Measurements from ENCODE around the gene FSTL3.

Gene FSTL3

GRCh38 chr19:639253-640160 is 36.7 kb upstream of the FSTL3 start, which contains the start of gene FGF22:
Gene FGF22 (plus strand): TSS chr19:639879. CDS start chr19:639926, 47 bp downstream.
- no peaks in the 10 kb centered on the region for H3K27me3 ChIP-seq (ENCODE audit: control insufficient read depth in 1 of 2, insufficient read depth in 2 of 2, low read length in 2 of 2)
- H3K27ac ChIP-seq (ENCODE audit: low read depth, low read length), result no peak within 1 kb of the TSS
- no peaks in the 10 kb centered on the region for H3K36me3 ChIP-seq (ENCODE audit: insufficient read depth, low read length)
- H3K4me3 ChIP-seq (ENCODE audit: low read depth in 1 of 2, low read length in 2 of 2), result peak within 1 kb of the TSS; percentile 55 to 58
- no peak within 1 kb of the TSS for H3K9ac ChIP-seq (ENCODE audit: low read length)
- H3K9me3 ChIP-seq (ENCODE audit: low read length), result no peaks in the 10 kb centered on the region
- H3K4me1 ChIP-seq (ENCODE audit: insufficient read depth, low read length), result peaks cover 6% of the 10 kb centered on the region

GRCh38 chr19:640161-640558 is 36.0 kb upstream of the FSTL3 start:
- no peaks in the 10 kb centered on the region for H3K36me3 ChIP-seq (ENCODE audit: insufficient read depth, low read length)
- H3K9me3 ChIP-seq (ENCODE audit: low read length), result no peaks in the 10 kb centered on the region
- no peak overlapping the region for H3K4me3 ChIP-seq (ENCODE audit: low read depth in 1 of 2, low read length in 2 of 2)
- no peak overlapping the region for H3K27ac ChIP-seq (ENCODE audit: low read depth, low read length)
- H3K27me3 ChIP-seq (ENCODE audit: control insufficient read depth in 1 of 2, insufficient read depth in 2 of 2, low read length in 2 of 2), result no peaks in the 10 kb centered on the region
- peaks cover 6% of the 10 kb centered on the region for H3K4me1 ChIP-seq (ENCODE audit: insufficient read depth, low read length)
- H3K9ac ChIP-seq (ENCODE audit: low read length), result no peak overlapping the region

- Histone ChIP-seq H3K27me3 (ENCODE audit: control insufficient read depth in 1 of 2, insufficient read depth in 2 of 2, low read length in 2 of 2) (no peaks in the 10 kb centered on the region), H3K4me3 (ENCODE audit: low read depth in 1 of 2, low read length in 2 of 2) (no peak overlapping the region), H3K4me1 (ENCODE audit: insufficient read depth, low read length) (peaks cover 6% of the 10 kb centered on the region), H3K9me3 (ENCODE audit: low read length) (no peaks in the 10 kb centered on the region), H3K27ac (ENCODE audit: low read depth, low read length) (no peak overlapping the region), H3K36me3 (ENCODE audit: insufficient read depth, low read length) (no peaks in the 10 kb centered on the region), H3K9ac (ENCODE audit: low read length) (no peak overlapping the region)
Measured at GRCh38 chr19:640606-641189, 35.5 kb upstream of the FSTL3 start.

- Histone ChIP-seq H3K4me3 (ENCODE audit: low read depth in 1 of 2, low read length in 2 of 2) (no peak overlapping the region), H3K27ac (ENCODE audit: low read depth, low read length) (no peak overlapping the region), H3K4me1 (ENCODE audit: insufficient read depth, low read length) (peaks cover 6% of the 10 kb centered on the region), H3K36me3 (ENCODE audit: insufficient read depth, low read length) (no peaks in the 10 kb centered on the region), H3K27me3 (ENCODE audit: control insufficient read depth in 1 of 2, insufficient read depth in 2 of 2, low read length in 2 of 2) (no peaks in the 10 kb centered on the region), H3K9me3 (ENCODE audit: low read length) (no peaks in the 10 kb centered on the region), H3K9ac (ENCODE audit: low read length) (no peak overlapping the region)
Measured at GRCh38 chr19:641702-642101, 34.5 kb upstream of the FSTL3 start.

- Histone ChIP-seq H3K9me3 (ENCODE audit: low read length) (no peaks in the 10 kb centered on the region), H3K36me3 (ENCODE audit: insufficient read depth, low read length) (no peaks in the 10 kb centered on the region), H3K9ac (ENCODE audit: low read length) (no peak overlapping the region), H3K27me3 (ENCODE audit: control insufficient read depth in 1 of 2, insufficient read depth in 2 of 2, low read length in 2 of 2) (no peaks in the 10 kb centered on the region), H3K4me3 (ENCODE audit: low read depth in 1 of 2, low read length in 2 of 2) (no peak overlapping the region), H3K4me1 (ENCODE audit: insufficient read depth, low read length) (peaks cover 6% of the 10 kb centered on the region), H3K27ac (ENCODE audit: low read depth, low read length) (no peak overlapping the region)
Measured at GRCh38 chr19:642767-643727, 33.1 kb upstream of the FSTL3 start.

GRCh38 chr19:643736-644135 is 32.5 kb upstream of the FSTL3 start:
- Histone ChIP-seq H3K27me3 (ENCODE audit: control insufficient read depth in 1 of 2, insufficient read depth in 2 of 2, low read length in 2 of 2) (no peaks in the 10 kb centered on the region), H3K9ac (ENCODE audit: low read length) (no peak overlapping the region), H3K9me3 (ENCODE audit: low read length) (no peaks in the 10 kb centered on the region), H3K4me3 (ENCODE audit: low read depth in 1 of 2, low read length in 2 of 2) (no peak overlapping the region), H3K27ac (ENCODE audit: low read depth, low read length) (no peak overlapping the region), H3K4me1 (ENCODE audit: insufficient read depth, low read length) (peaks cover 6% of the 10 kb centered on the region), H3K36me3 (ENCODE audit: insufficient read depth, low read length) (no peaks in the 10 kb centered on the region)

- H3K27ac ChIP-seq (ENCODE audit: low read depth, low read length), result no peak overlapping the region
- H3K9me3 ChIP-seq (ENCODE audit: low read length), result no peaks in the 10 kb centered on the region
- H3K4me3 ChIP-seq (ENCODE audit: low read depth in 1 of 2, low read length in 2 of 2), result no peak overlapping the region
- no peak overlapping the region for H3K9ac ChIP-seq (ENCODE audit: low read length)
- no peaks in the 10 kb centered on the region for H3K27me3 ChIP-seq (ENCODE audit: control insufficient read depth in 1 of 2, insufficient read depth in 2 of 2, low read length in 2 of 2)
- no peaks in the 10 kb centered on the region for H3K4me1 ChIP-seq (ENCODE audit: insufficient read depth, low read length)
- H3K36me3 ChIP-seq (ENCODE audit: insufficient read depth, low read length), result no peaks in the 10 kb centered on the region
Measured at GRCh38 chr19:644363-644762, 31.8 kb upstream of the FSTL3 start.

GRCh38 chr19:644789-645188 is 31.4 kb upstream of the FSTL3 start:
- Histone ChIP-seq H3K4me3 (ENCODE audit: low read depth in 1 of 2, low read length in 2 of 2) (no peak overlapping the region), H3K9ac (ENCODE audit: low read length) (no peak overlapping the region), H3K9me3 (ENCODE audit: low read length) (no peaks in the 10 kb centered on the region), H3K4me1 (ENCODE audit: insufficient read depth, low read length) (no peaks in the 10 kb centered on the region), H3K27ac (ENCODE audit: low read depth, low read length) (no peak overlapping the region), H3K36me3 (ENCODE audit: insufficient read depth, low read length) (no peaks in the 10 kb centered on the region), H3K27me3 (ENCODE audit: control insufficient read depth in 1 of 2, insufficient read depth in 2 of 2, low read length in 2 of 2) (no peaks in the 10 kb centered on the region)

GRCh38 chr19:645912-646778 is 30.0 kb upstream of the FSTL3 start:
- no peak overlapping the region for H3K9ac ChIP-seq (ENCODE audit: low read length)
- H3K27ac ChIP-seq (ENCODE audit: low read depth, low read length), result no peak overlapping the region
- H3K27me3 ChIP-seq (ENCODE audit: control insufficient read depth in 1 of 2, insufficient read depth in 2 of 2, low read length in 2 of 2), result no peaks in the 10 kb centered on the region
- no peaks in the 10 kb centered on the region for H3K36me3 ChIP-seq (ENCODE audit: insufficient read depth, low read length)
- H3K4me3 ChIP-seq (ENCODE audit: low read depth in 1 of 2, low read length in 2 of 2), result no peak overlapping the region
- no peaks in the 10 kb centered on the region for H3K4me1 ChIP-seq (ENCODE audit: insufficient read depth, low read length)
- H3K9me3 ChIP-seq (ENCODE audit: low read length), result no peaks in the 10 kb centered on the region

- H3K36me3 ChIP-seq (ENCODE audit: insufficient read depth, low read length), result no peaks in the 10 kb centered on the region
Measured at GRCh38 chr19:646779-647565, 29.2 kb upstream of the FSTL3 start.

More at GRCh38 chr19:646779-647565, 29.2 kb upstream of the FSTL3 start:
- H3K4me3 ChIP-seq (ENCODE audit: low read depth in 1 of 2, low read length in 2 of 2), result no peak overlapping the region
- no peaks in the 10 kb centered on the region for H3K4me1 ChIP-seq (ENCODE audit: insufficient read depth, low read length)
- no peak overlapping the region for H3K9ac ChIP-seq (ENCODE audit: low read length)
- no peaks in the 10 kb centered on the region for H3K9me3 ChIP-seq (ENCODE audit: low read length)
- H3K27ac ChIP-seq (ENCODE audit: low read depth, low read length), result no peak overlapping the region
- no peaks in the 10 kb centered on the region for H3K27me3 ChIP-seq (ENCODE audit: control insufficient read depth in 1 of 2, insufficient read depth in 2 of 2, low read length in 2 of 2)
